GM19324 (cell line): ENCODE results near the gene NELFCD.

Source experiments
- ATAC-seq: cut with Tn5 transposase; IDR thresholded peaks from one replicate; pipeline ENCODE4 v1.9.1; 2021; ENCODE audit warnings: mild to moderate bottlenecking, moderate library complexity; ENCODE audit not compliant: unreplicated experiment, low FRiP score

The NELFCD gene

GRCh38 chr20:58993332-58994248, 12.5 kb downstream of the NELFCD start:
- no peak for ATAC-seq

GRCh38 chr20:58994390-58995159, 13.5 kb downstream of the NELFCD start:
- ATAC-seq, result no peak

GRCh38 chr20:58995461-58996225, 14.6 kb downstream of the NELFCD start:
- no peak for ATAC-seq

GRCh38 chr20:58996226-58996611, 15.2 kb downstream of the NELFCD start:
- ATAC-seq, result no peak

- ATAC-seq, result no peak
These were observed 16.2 kb downstream of the NELFCD start for GRCh38 chr20:58997141-58997770.

GRCh38 chr20:58998656-58999055, 17.6 kb downstream of the NELFCD start:
- ATAC-seq, result no peak

- ATAC-seq, result no peak
These were observed 19.3 kb downstream of the NELFCD start for GRCh38 chr20:59000326-59000725.

- ATAC-seq, result no peak
These were observed 20.0 kb downstream of the NELFCD start for GRCh38 chr20:59001068-59001448.

GRCh38 chr20:59001449-59002171, 20.6 kb downstream of the NELFCD start:
- no peak for ATAC-seq

GRCh38 chr20:59002388-59002787, 21.3 kb downstream of the NELFCD start:
- ATAC-seq, result no peak

- ATAC-seq, result no peak
These were observed 21.9 kb downstream of the NELFCD start for GRCh38 chr20:59002874-59003399.

GRCh38 chr20:59003836-59004492, 22.9 kb downstream of the NELFCD start:
- ATAC-seq, result no peak

GRCh38 chr20:59004493-59004762, 23.4 kb downstream of the NELFCD start:
- ATAC-seq, result no peak

- peak; percentile 71 for ATAC-seq
These were observed 23.9 kb downstream of the NELFCD start for GRCh38 chr20:59004763-59005522.

GRCh38 chr20:59005523-59006166, 24.6 kb downstream of the NELFCD start:
- ATAC-seq, result no peak

- no peak for ATAC-seq
These were observed 25.3 kb downstream of the NELFCD start for GRCh38 chr20:59006167-59006863.

GRCh38 chr20:59006864-59007664, 26.0 kb downstream of the NELFCD start, which contains the start of gene CTSZ:
CTSZ (minus strand) TSS chr20:59007254; CDS start chr20:59007128, 126 bp downstream.
- no peak for ATAC-seq
